Endodermal cell (in vitro differentiated cells): ENCODE measurements around the gene MSX2. TPM values are rescaled to one million over a fixed set of nuclear protein-coding genes. Genes with fewer than 3 reads are reported as not detected.
A peak's percentile ranks its signal among the peaks of the same experiment; 100 is the strongest.

Experiments used
- DNase-seq: peaks from one replicate; pipeline ENCODE4 v3.0.0-alpha.2; 2017
- H3K27ac ChIP-seq: 2 replicates; pipeline ENCODE4 v1.5.1; 2013; ENCODE audit warnings: mild to moderate bottlenecking, low read depth, low read length, moderate library complexity
- H3K27me3 ChIP-seq: 2 replicates; pipeline ENCODE4 v1.6.1; 2013; ENCODE audit warnings: mild to moderate bottlenecking, low read length, moderate library complexity; ENCODE audit not compliant: insufficient read depth, control insufficient read depth, poor library complexity, severe bottlenecking
- H3K36me3 ChIP-seq: 2 replicates; pipeline ENCODE4 v1.7.0; 2013; ENCODE audit warnings: mild to moderate bottlenecking, low read length, moderate library complexity; ENCODE audit not compliant: control insufficient read depth, insufficient read depth
- H3K4me1 ChIP-seq: one replicate; pipeline ENCODE4 v1.7.0; 2013; ENCODE audit warnings: low read length; ENCODE audit not compliant: control insufficient read depth, insufficient read depth
- H3K4me3 ChIP-seq: 2 replicates; pipeline ENCODE4 v1.5.1; 2013; ENCODE audit warnings: mild to moderate bottlenecking, low read length, moderate library complexity
- H3K9ac ChIP-seq: 2 replicates; pipeline ENCODE4 v1.6.1; 2013; ENCODE audit warnings: mild to moderate bottlenecking, low read length, moderate library complexity; ENCODE audit not compliant: poor library complexity, severe bottlenecking; ENCODE audit errors: extremely low read depth
- H3K9me3 ChIP-seq: 2 replicates; pipeline ENCODE4 v1.6.1; 2013; ENCODE audit warnings: mild to moderate bottlenecking, low read length, moderate library complexity; ENCODE audit not compliant: control insufficient read depth
- H3K27ac Mint-ChIP-seq: 2 replicates; pipeline ENCODE4 v1.8.0; 2020; ENCODE audit warnings: mixed read lengths
- H3K27me3 Mint-ChIP-seq: 2 replicates; pipeline ENCODE4 v1.8.0; 2021; ENCODE audit warnings: mild to moderate bottlenecking, mixed read lengths; ENCODE audit not compliant: insufficient read depth
- H3K36me3 Mint-ChIP-seq: 2 replicates; pipeline ENCODE4 v1.8.0; 2020; ENCODE audit warnings: low read depth, mixed read lengths
- H3K4me1 Mint-ChIP-seq: 2 replicates; pipeline ENCODE4 v1.8.0; 2020; ENCODE audit warnings: mixed read lengths
- H3K4me3 Mint-ChIP-seq: 2 replicates; pipeline ENCODE4 v1.8.0; 2020; ENCODE audit warnings: mild to moderate bottlenecking, moderate library complexity, mixed read lengths
- H3K9me3 Mint-ChIP-seq: 2 replicates; pipeline ENCODE4 v1.8.0; 2020; ENCODE audit warnings: mild to moderate bottlenecking, mixed read lengths
- CTCF ChIP-seq: fragments of 200-600 bp; sonication (generic); conservative IDR thresholded peaks from 2 replicates; pipeline ENCODE4 v1.5.0; 2021; ENCODE audit warnings: antibody characterized with exemption, mild to moderate bottlenecking
- WGBS, 2 experiments: methylation state at CpG; one replicate each; pipeline versions ENCODE4 v1.1.5 to v1.1.7; 2013; ENCODE audit warnings: missing lambda C conversion rate in 2 of 2, mixed read lengths in 1 of 2; ENCODE audit not compliant: insufficient coverage in 1 of 2, insufficient read length in 1 of 2; 5-methylcytosine and 5-hydroxymethylcytosine counted together
- total RNA-seq, 2 donors: library from RNA; stranded (reverse); fragmentation: NEBNext Ultra II Directional in 1 of 2; extraction: Animal tissue kit (Norgen Biotek cat#: 25700) in 1 of 2; gene quantifications; 2 replicates in 1 of 2; 3 replicates in 1 of 2; pipeline ENCODE4 v1.2.1, GENCODE V29; 2021

Gene MSX2
- total RNA-seq, 2 donors from 2014 or later = 4.2 to 20.0 TPM

GRCh38 chr5:174727794-174728680 lies 3.7 kb downstream of the MSX2 start:
- Mint-ChIP-seq H3K36me3 (peaks cover 19% of the 10 kb centered on the region), H3K9me3 (no peaks in the 10 kb centered on the region), H3K4me3 (peak overlapping the region; percentile 85), H3K27me3 (peaks cover 93% of the 10 kb centered on the region), H3K27ac (no peak overlapping the region), H3K4me1 (peaks cover 62% of the 10 kb centered on the region)
- Histone ChIP-seq H3K4me1 (peaks cover 17% of the 10 kb centered on the region), H3K36me3 (peaks cover 7% of the 10 kb centered on the region), H3K9ac (no peak overlapping the region), H3K9me3 (no peaks in the 10 kb centered on the region), H3K27me3 (peaks cover 95% of the 10 kb centered on the region), H3K4me3 (peak overlapping the region; percentile 81), H3K27ac (no peak overlapping the region)
- no peak for TF ChIP-seq CTCF
- DNase-seq = no peak
- 45 to 50% methylated on average over 7 to 11 of the region's 11 CpGs for WGBS, 2 experiments

- TF ChIP-seq CTCF = no peak
- Histone ChIP-seq H3K4me3 (no peak overlapping the region), H3K9me3 (no peaks in the 10 kb centered on the region), H3K27me3 (peaks cover 96% of the 10 kb centered on the region), H3K9ac (no peak overlapping the region), H3K4me1 (peaks cover 19% of the 10 kb centered on the region), H3K27ac (no peak overlapping the region), H3K36me3 (peaks cover 7% of the 10 kb centered on the region)
- Mint-ChIP-seq H3K36me3 (peaks cover 19% of the 10 kb centered on the region), H3K9me3 (no peaks in the 10 kb centered on the region), H3K4me1 (peaks cover 64% of the 10 kb centered on the region), H3K27me3 (peaks cover 94% of the 10 kb centered on the region), H3K27ac (no peak overlapping the region), H3K4me3 (peak overlapping the region; percentile 25)
- DNase-seq = peak; percentile 66
- 48 to 55% methylated on average over 15 to 18 of the region's 18 CpGs for WGBS, 2 experiments
Observed at GRCh38 chr5:174729075-174729680, 4.8 kb downstream of the MSX2 start.

GRCh38 chr5:174731214-174732035 lies 7.0 kb downstream of the MSX2 start:
- H3K27ac Mint-ChIP-seq = no peak overlapping the region
- TF ChIP-seq CTCF = no peak
- 3 to 4% methylated on average over 31 to 45 of the region's 45 CpGs for WGBS, 2 experiments
- Histone ChIP-seq H3K36me3 (peaks cover 7% of the 10 kb centered on the region), H3K9ac (no peak overlapping the region), H3K9me3 (no peaks in the 10 kb centered on the region), H3K4me1 (peaks cover 25% of the 10 kb centered on the region), H3K27me3 (peaks cover 100% of the 10 kb centered on the region), H3K4me3 (peak overlapping the region; percentile 68), H3K27ac (peak overlapping the region; percentile 91)
- H3K4me3 Mint-ChIP-seq = peak overlapping the region; percentile 45
- H3K9me3 Mint-ChIP-seq = no peaks in the 10 kb centered on the region
- H3K4me1 Mint-ChIP-seq = peaks cover 74% of the 10 kb centered on the region
- DNase-seq = peak; percentile 77
- peaks cover 19% of the 10 kb centered on the region for H3K36me3 Mint-ChIP-seq
- peaks cover 99% of the 10 kb centered on the region for H3K27me3 Mint-ChIP-seq
